ENCODE measurements around the gene FRMD3.

FRMD3 gene

GRCh38 chr9:83538172-83538889 lies at the start of gene FRMD3:
TSS of gene FRMD3 (minus strand) at chr9:83538401. CDS start at chr9:83538231, 170 bp downstream.
- no peak for DNase-seq (ENCODE audit: low read depth in 2 of 2)

- DNase-seq (ENCODE audit: low read depth in 2 of 2) = no peak
Measured at GRCh38 chr9:83584995-83585394, 46.8 kb upstream of the FRMD3 start.

GRCh38 chr9:83583151-83584014 lies 45.2 kb upstream of the FRMD3 start:
- no peak for DNase-seq (ENCODE audit: low read depth in 2 of 2)

GRCh38 chr9:83582029-83582428 lies 43.8 kb upstream of the FRMD3 start:
- DNase-seq (ENCODE audit: low read depth in 2 of 2) = no peak

- no peak for DNase-seq (ENCODE audit: low read depth in 2 of 2)
Measured at GRCh38 chr9:83574482-83574881, 36.3 kb upstream of the FRMD3 start.

GRCh38 chr9:83572524-83572923 lies 34.3 kb upstream of the FRMD3 start:
- no peak for DNase-seq (ENCODE audit: low read depth in 2 of 2)

- DNase-seq (ENCODE audit: low read depth in 2 of 2) = no peak
Measured at GRCh38 chr9:83570359-83570758, 32.2 kb upstream of the FRMD3 start.

- DNase-seq (ENCODE audit: low read depth in 2 of 2) = no peak
Measured at GRCh38 chr9:83569326-83569725, 31.1 kb upstream of the FRMD3 start.

GRCh38 chr9:83563360-83563759 lies 25.2 kb upstream of the FRMD3 start:
- no peak for DNase-seq (ENCODE audit: low read depth in 2 of 2)

- DNase-seq (ENCODE audit: low read depth in 2 of 2) = no peak
Measured at GRCh38 chr9:83560169-83560826, 22.1 kb upstream of the FRMD3 start.

- DNase-seq (ENCODE audit: low read depth in 2 of 2) = no peak
Measured at GRCh38 chr9:83557771-83558170, 19.6 kb upstream of the FRMD3 start.

- no peak for DNase-seq (ENCODE audit: low read depth in 2 of 2)
Measured at GRCh38 chr9:83557317-83557716, 19.1 kb upstream of the FRMD3 start.

GRCh38 chr9:83554278-83554677 lies 16.1 kb upstream of the FRMD3 start:
- DNase-seq (ENCODE audit: low read depth in 2 of 2) = no peak

GRCh38 chr9:83544002-83544698 lies 5.9 kb upstream of the FRMD3 start:
- no peak for DNase-seq (ENCODE audit: low read depth in 2 of 2)

- no peak for DNase-seq (ENCODE audit: low read depth in 2 of 2)
Measured at GRCh38 chr9:83538890-83539238, 663 bp upstream of the FRMD3 start.

GRCh38 chr9:83537331-83538171 lies 650 bp downstream of the FRMD3 start:
- DNase-seq (ENCODE audit: low read depth in 2 of 2) = no peak

- DNase-seq (ENCODE audit: low read depth in 2 of 2) = no peak
Measured at GRCh38 chr9:83536332-83536731, 1.9 kb downstream of the FRMD3 start.

GRCh38 chr9:83535736-83536135 lies 2.5 kb downstream of the FRMD3 start:
- no peak for DNase-seq (ENCODE audit: low read depth in 2 of 2)

GRCh38 chr9:83533296-83533695 lies 4.9 kb downstream of the FRMD3 start:
- DNase-seq (ENCODE audit: low read depth in 2 of 2) = no peak

GRCh38 chr9:83526901-83527300 lies 11.3 kb downstream of the FRMD3 start:
- DNase-seq (ENCODE audit: low read depth in 2 of 2) = no peak

GRCh38 chr9:83526211-83526610 lies 12.0 kb downstream of the FRMD3 start:
- DNase-seq (ENCODE audit: low read depth in 2 of 2) = no peak
